ENCODE results near the gene PPFIBP2.

- no peak for TF ChIP-seq CTCF (IDR thresholded peaks at IDR 0.05 in 2 of 3, conservative IDR thresholded peaks at IDR 0.05 in 1 of 3; ENCODE audit: borderline replicate concordance in 1 of 3, insufficient read depth in 1 of 3, low read depth in 2 of 3, low read length in 2 of 3)
- no peak for TF ChIP-seq ZNF274 (IDR thresholded peaks at IDR 0.05; ENCODE audit: low read depth, low read length)
- TF ChIP-seq SIN3A (IDR thresholded peaks at IDR 0.05; ENCODE audit: low read depth): no peak
- TF ChIP-seq POLR2AphosphoS5 (IDR thresholded peaks at IDR 0.05; ENCODE audit: low read depth, low read length): no peak
- TF ChIP-seq TCF7L2 (IDR thresholded peaks at IDR 0.05; ENCODE audit: borderline replicate concordance, extremely low read depth, insufficient read depth, insufficient read length): no peak
These were observed 44.4 kb upstream of the PPFIBP2 start for GRCh38 chr11:7469351-7469865.

Data from HCT116 (cell line).